HCT116 (cell line): ENCODE data around the gene OVCH2.

Experiments
- CTCF ChIP-seq, 3 experiments: fragments of 200-600 bp in 1 of 3; sonication (generic) in 1 of 3; IDR thresholded peaks in 2 of 3; conservative IDR thresholded peaks in 1 of 3; 2 replicates each; pipeline ENCODE4 v1.5.1; 2012 to 2017; ENCODE audit warnings: low read depth in 2 of 3, low read length in 2 of 3, antibody characterized with exemption in 1 of 3, borderline replicate concordance in 1 of 3, control low read depth in 1 of 3, mild to moderate bottlenecking in 1 of 3, mixed read lengths in 1 of 3, mixed run types in 1 of 3, moderate library complexity in 1 of 3; ENCODE audit not compliant: insufficient read depth in 1 of 3
- EZH2 ChIP-seq: fragments of 200-600 bp; sonication (generic); IDR thresholded peaks from 2 replicates; pipeline ENCODE4 v1.6.1; 2017; ENCODE audit warnings: antibody characterized with exemption, mixed run types
- SIN3A ChIP-seq: IDR thresholded peaks from 2 replicates; pipeline ENCODE4 v1.6.1; 2012; ENCODE audit warnings: low read depth

DNA sequence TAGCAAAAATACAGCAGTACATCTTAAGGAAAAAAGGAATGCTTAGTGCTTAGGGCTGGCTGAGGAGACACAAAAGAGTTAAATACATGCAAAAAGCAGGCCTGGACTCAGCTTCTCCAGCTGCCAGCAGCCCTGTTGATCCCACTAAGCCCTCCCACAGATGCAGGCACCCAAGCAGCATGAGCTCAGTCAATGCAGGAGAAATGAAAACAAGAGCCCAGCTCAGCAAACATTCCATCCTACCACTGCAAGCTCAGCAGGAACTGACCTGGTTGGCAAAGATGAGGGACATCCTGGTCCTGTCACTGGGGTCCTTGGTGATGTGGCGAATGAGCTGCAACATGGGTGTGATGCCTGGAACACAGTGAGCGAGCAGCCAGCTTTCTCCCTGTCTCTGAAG, 38.8 kb downstream of the OVCH2 start:
- TF ChIP-seq CTCF (IDR thresholded peaks at IDR 0.05 in 2 of 3, conservative IDR thresholded peaks at IDR 0.05 in 1 of 3; ENCODE audit: borderline replicate concordance in 1 of 3, insufficient read depth in 1 of 3, low read depth in 2 of 3, low read length in 2 of 3) = no peak
- no peak for TF ChIP-seq SIN3A
- TF ChIP-seq EZH2 = no peak
